Neural progenitor cell (in vitro differentiated cells): ENCODE results near the gene PCDHGB3.

ENCODE experiments used
- EZH2 ChIP-seq: fragments of 200-600 bp; sonication (generic); IDR thresholded peaks from 2 replicates; pipeline ENCODE4 v1.6.1; 2017; ENCODE audit warnings: antibody characterized with exemption, mild to moderate bottlenecking, moderate library complexity
- EZH2phosphoT487 ChIP-seq: fragments of 200-600 bp; sonication (generic); IDR thresholded peaks from 2 replicates; pipeline ENCODE4 v1.6.1; 2017; ENCODE audit warnings: antibody characterized with exemption
- TF ChIP-seq, protein P1 (sequence below): fragments of 200-600 bp; sonication (generic); IDR thresholded peaks from 2 replicates; pipeline ENCODE4 v1.5.1; 2017; ENCODE audit warnings: antibody characterized with exemption, mild to moderate bottlenecking

DNA sequence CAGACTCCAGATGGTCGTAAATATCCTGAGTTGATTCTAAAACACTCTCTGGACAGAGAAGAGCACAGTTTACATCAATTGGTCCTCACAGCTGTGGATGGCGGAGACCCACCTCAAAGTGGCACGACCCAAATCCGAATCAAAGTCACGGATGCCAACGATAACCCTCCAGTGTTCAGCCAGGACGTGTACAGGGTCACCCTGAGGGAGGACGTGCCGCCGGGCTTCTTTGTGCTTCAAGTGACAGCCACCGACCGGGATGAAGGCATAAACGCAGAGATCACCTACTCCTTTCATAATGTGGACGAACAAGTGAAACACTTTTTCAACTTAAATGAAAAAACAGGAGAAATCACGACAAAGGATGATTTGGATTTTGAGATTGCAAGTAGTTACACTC, 9.4 kb upstream of the PCDHGB3 start:
- TF ChIP-seq, protein P1, sequence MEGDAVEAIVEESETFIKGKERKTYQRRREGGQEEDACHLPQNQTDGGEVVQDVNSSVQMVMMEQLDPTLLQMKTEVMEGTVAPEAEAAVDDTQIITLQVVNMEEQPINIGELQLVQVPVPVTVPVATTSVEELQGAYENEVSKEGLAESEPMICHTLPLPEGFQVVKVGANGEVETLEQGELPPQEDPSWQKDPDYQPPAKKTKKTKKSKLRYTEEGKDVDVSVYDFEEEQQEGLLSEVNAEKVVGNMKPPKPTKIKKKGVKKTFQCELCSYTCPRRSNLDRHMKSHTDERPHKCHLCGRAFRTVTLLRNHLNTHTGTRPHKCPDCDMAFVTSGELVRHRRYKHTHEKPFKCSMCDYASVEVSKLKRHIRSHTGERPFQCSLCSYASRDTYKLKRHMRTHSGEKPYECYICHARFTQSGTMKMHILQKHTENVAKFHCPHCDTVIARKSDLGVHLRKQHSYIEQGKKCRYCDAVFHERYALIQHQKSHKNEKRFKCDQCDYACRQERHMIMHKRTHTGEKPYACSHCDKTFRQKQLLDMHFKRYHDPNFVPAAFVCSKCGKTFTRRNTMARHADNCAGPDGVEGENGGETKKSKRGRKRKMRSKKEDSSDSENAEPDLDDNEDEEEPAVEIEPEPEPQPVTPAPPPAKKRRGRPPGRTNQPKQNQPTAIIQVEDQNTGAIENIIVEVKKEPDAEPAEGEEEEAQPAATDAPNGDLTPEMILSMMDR: no peak
- TF ChIP-seq EZH2 (no peak), EZH2phosphoT487 (no peak)
